IMR-90 (cell line): ENCODE measurements around the gene TMEM97. TPM values are rescaled to one million over a fixed set of nuclear protein-coding genes. Genes with fewer than 3 reads are reported as not detected.

Experiments
- ATAC-seq: fragments of 200-7000 bp; cut with Tn5 transposase; 2 replicates; pipeline ENCODE4 v1.9.1; 2020; ENCODE audit warnings: low read depth, mild to moderate bottlenecking, moderate library complexity
- BruUV-seq: library from RNA; stranded (reverse); fragments of 400-500 nt; replicated peaks from 2 replicates; lab custom pipeline; 2021; lab: Mats Ljungman, UMichigan
- CTCF ChIA-PET: fragments of 300-600 bp; formaldehyde crosslinking; extraction: SDS; loops from one replicate; lab custom pipeline; 2021; ENCODE audit warnings: antibody characterized with exemption; lab: Yijun Ruan, JAX
- POLR2A ChIA-PET: fragments of 300-600 bp; sonication (Branson Sonifier 250); formaldehyde crosslinking; loops from one replicate; lab custom pipeline; 2022; ENCODE audit warnings: antibody characterized with exemption; ENCODE audit not compliant: unreplicated experiment; lab: Charles Lee
- DNase-seq: peaks from one replicate; pipeline ENCODE4 v3.0.0; 2013
- H2AFZ ChIP-seq: replicated peaks from 2 replicates; pipeline ENCODE3; 2013; ENCODE audit warnings: low read length, mild to moderate bottlenecking; ENCODE audit not compliant: poor library complexity
- H2AK5ac ChIP-seq: 2 replicates; pipeline ENCODE4 v1.6.1; 2013; ENCODE audit warnings: low read depth, low read length, inconsistent platforms
- H2AK9ac ChIP-seq: replicated peaks from 2 replicates; pipeline ENCODE3; 2013; ENCODE audit warnings: mild to moderate bottlenecking, low read depth, low read length, moderate library complexity; ENCODE audit not compliant: poor library complexity
- H2BK120ac ChIP-seq: 2 replicates; pipeline ENCODE4 v1.6.1; 2013; ENCODE audit warnings: low read depth, low read length, inconsistent platforms
- H2BK15ac ChIP-seq: 3 replicates; pipeline ENCODE4 v1.6.1; 2013; ENCODE audit warnings: low read depth, low read length, inconsistent platforms
- H2BK20ac ChIP-seq: 2 replicates; pipeline ENCODE4 v1.6.1; 2013; ENCODE audit warnings: low read depth, mild to moderate bottlenecking, inconsistent platforms, low read length, moderate library complexity
- H2BK5ac ChIP-seq: 2 replicates; pipeline ENCODE4 v1.6.1; 2013; ENCODE audit warnings: mild to moderate bottlenecking, low read depth, low read length, inconsistent platforms; ENCODE audit not compliant: poor library complexity, severe bottlenecking
- H3K14ac ChIP-seq: replicated peaks from 2 replicates; pipeline ENCODE4 v1.6.1; 2013; ENCODE audit warnings: low read depth, low read length, inconsistent platforms
- H3K18ac ChIP-seq: 2 replicates; pipeline ENCODE4 v1.6.1; 2013; ENCODE audit warnings: low read depth, low read length, control low read depth
- H3K23ac ChIP-seq: 2 replicates; pipeline ENCODE4 v1.6.1; 2013; ENCODE audit warnings: low read depth, low read length, inconsistent platforms
- H3K27ac ChIP-seq: 2 replicates; pipeline ENCODE4 v1.5.1; 2013; ENCODE audit warnings: mild to moderate bottlenecking, control low read depth, low read length; ENCODE audit not compliant: insufficient read depth
- H3K27me3 ChIP-seq: 2 replicates; pipeline ENCODE4 v1.6.1; 2013; ENCODE audit warnings: low read length; ENCODE audit not compliant: control insufficient read depth, insufficient read depth
- H3K36me3 ChIP-seq: 2 replicates; pipeline ENCODE4 v1.6.1; 2013; ENCODE audit warnings: low read length, mixed read lengths; ENCODE audit not compliant: control insufficient read depth, insufficient read depth
- H3K4ac ChIP-seq: 2 replicates; pipeline ENCODE4 v1.6.1; 2013; ENCODE audit warnings: low read depth, low read length, inconsistent platforms
- H3K4me1 ChIP-seq: 2 replicates; pipeline ENCODE4 v1.6.1; 2013; ENCODE audit warnings: low read length, mixed read lengths; ENCODE audit not compliant: control insufficient read depth, insufficient read depth
- H3K4me2 ChIP-seq: 2 replicates; pipeline ENCODE4 v1.6.1; 2013; ENCODE audit warnings: low read depth, mild to moderate bottlenecking, control low read depth, low read length, moderate library complexity
- H3K4me3 ChIP-seq: 2 replicates; pipeline ENCODE4 v1.5.1; 2013; ENCODE audit warnings: low read depth, mild to moderate bottlenecking, control low read depth, low read length, moderate library complexity; ENCODE audit not compliant: insufficient read depth
- H3K56ac ChIP-seq: 2 replicates; pipeline ENCODE4 v1.6.1; 2013; ENCODE audit warnings: low read length, inconsistent platforms; ENCODE audit not compliant: insufficient read depth; ENCODE audit errors: extremely low read depth
- H3K79me1 ChIP-seq, 2 experiments: 2 replicates each; pipeline ENCODE4 v1.6.1; 2013; ENCODE audit warnings: low read length in 2 of 2, inconsistent platforms in 1 of 2, low read depth in 1 of 2
- H3K9ac ChIP-seq: 2 replicates; pipeline ENCODE4 v1.6.1; 2013; ENCODE audit warnings: low read depth, low read length, control low read depth
- H3K9me1 ChIP-seq: 2 replicates; pipeline ENCODE4 v1.6.1; 2013; ENCODE audit warnings: low read length, inconsistent platforms; ENCODE audit not compliant: insufficient read depth
- H3K9me3 ChIP-seq: 2 replicates; pipeline ENCODE4 v1.6.1; 2013; ENCODE audit warnings: low read length; ENCODE audit not compliant: control insufficient read depth, insufficient read depth
- H4K20me1 ChIP-seq: 2 replicates; pipeline ENCODE4 v1.6.1; 2013; ENCODE audit warnings: low read length, inconsistent platforms; ENCODE audit not compliant: insufficient read depth
- H4K5ac ChIP-seq: 2 replicates; pipeline ENCODE4 v1.6.1; 2013; ENCODE audit warnings: mild to moderate bottlenecking, low read depth, low read length, control low read depth
- H4K8ac ChIP-seq, 2 experiments: 2 replicates each; pipeline ENCODE4 v1.6.1; 2013; ENCODE audit warnings: low read depth in 2 of 2, low read length in 2 of 2, control low read depth in 1 of 2, inconsistent platforms in 1 of 2
- H4K91ac ChIP-seq: 2 replicates; pipeline ENCODE4 v1.6.1; 2013; ENCODE audit warnings: low read depth, low read length, inconsistent platforms; ENCODE audit not compliant: insufficient read depth
- BHLHE40 ChIP-seq: fragments of 150-350 bp; IDR thresholded peaks from 2 replicates; pipeline ENCODE4 v1.6.1; 2016; ENCODE audit warnings: mild to moderate bottlenecking, low read depth, low read length
- CEBPB ChIP-seq: IDR thresholded peaks from 2 replicates; pipeline ENCODE4 v1.6.1; 2012; ENCODE audit warnings: low read depth, low read length, improper control_type of control experiment
- CHD1 ChIP-seq: IDR thresholded peaks from 2 replicates; pipeline ENCODE4 v1.6.1; 2012; ENCODE audit warnings: low read depth, low read length, improper control_type of control experiment
- CTCF ChIP-seq: conservative IDR thresholded peaks from 2 replicates; pipeline ENCODE4 v1.5.1; 2012; ENCODE audit warnings: mild to moderate bottlenecking, low read depth, low read length, improper control_type of control experiment
- ELK1 ChIP-seq: fragments of 150-350 bp; IDR thresholded peaks from 2 replicates; pipeline ENCODE4 v1.6.1; 2016; ENCODE audit warnings: low read depth, mild to moderate bottlenecking, low read length, moderate library complexity, borderline replicate concordance
- FOS ChIP-seq: fragments of 150-350 bp; IDR thresholded peaks from 2 replicates; pipeline ENCODE4 v1.6.1; 2016; ENCODE audit warnings: low read depth, low read length
- MAFK ChIP-seq: IDR thresholded peaks from 2 replicates; pipeline ENCODE4 v1.6.1; 2012; ENCODE audit warnings: low read depth, low read length, improper control_type of control experiment
- MAZ ChIP-seq: IDR thresholded peaks from 2 replicates; pipeline ENCODE4 v1.6.1; 2012; ENCODE audit warnings: low read depth, mild to moderate bottlenecking, low read length, improper control_type of control experiment, moderate library complexity, borderline replicate concordance
- MXI1 ChIP-seq: IDR thresholded peaks from 2 replicates; pipeline ENCODE4 v1.6.1; 2012; ENCODE audit warnings: low read depth, mild to moderate bottlenecking, low read length, moderate library complexity, borderline replicate concordance
- NFE2L2 ChIP-seq: fragments of 150-350 bp; IDR thresholded peaks from 2 replicates; pipeline ENCODE4 v1.6.1; 2016; ENCODE audit warnings: low read depth, mild to moderate bottlenecking, low read length
- POLR2A ChIP-seq: IDR thresholded peaks from 2 replicates; pipeline ENCODE4 v1.6.1; 2012; ENCODE audit warnings: mild to moderate bottlenecking, low read depth, low read length
- RAD21 ChIP-seq: IDR thresholded peaks from 2 replicates; pipeline ENCODE4 v1.6.1; 2012; ENCODE audit warnings: low read length, improper control_type of control experiment
- RCOR1 ChIP-seq: IDR thresholded peaks from 2 replicates; pipeline ENCODE4 v1.6.1; 2012; ENCODE audit warnings: mild to moderate bottlenecking, low read length, improper control_type of control experiment; ENCODE audit not compliant: insufficient replicate concordance
- RFX5 ChIP-seq: IDR thresholded peaks from 2 replicates; pipeline ENCODE4 v1.8.0; 2012; ENCODE audit warnings: low read depth, mild to moderate bottlenecking, low read length, moderate library complexity
- SMC3 ChIP-seq: fragments of 150-350 bp; IDR thresholded peaks from 2 replicates; pipeline ENCODE4 v1.6.1; 2016; ENCODE audit warnings: low read depth, mild to moderate bottlenecking, antibody characterized with exemption, low read length, moderate library complexity
- WGBS, 2 experiments: methylation state at CpG; one replicate each; pipeline versions ENCODE4 v1.1.5 to v1.1.7; 2013; ENCODE audit warnings: missing lambda C conversion rate in 2 of 2; ENCODE audit not compliant: insufficient read length in 1 of 2; ENCODE audit errors: extremely low coverage in 2 of 2; 5-methylcytosine and 5-hydroxymethylcytosine counted together
- dilution Hi-C: fragments of 300-500 bp; cut with HindIII; formaldehyde crosslinking; loops from one replicate; pipeline ENCODE4 v1.14.3; 2018; ENCODE audit warnings: low sequenced_read_pairs; ENCODE audit not compliant: unreplicated experiment
- in situ Hi-C: fragments of 300-500 bp; cut with MboI; formaldehyde crosslinking; loops from 3 replicates; pipeline ENCODE4 v1.14.3; 2019; ENCODE audit warnings: low sequenced_read_pairs, inconsistent platforms, mixed read lengths
- intact Hi-C: fragments of 100-400 bp; cut with micrococcal nuclease; formaldehyde crosslinking; loops from 2 replicates; pipeline ENCODE4 v1.10.0; 2022
- polyA plus RNA-seq, 3 experiments: library from polyadenylated mRNA; depleted of rRNA; stranded (reverse); fragments of >200 nt; gene quantifications; 2 replicates each; pipeline ENCODE4 v1.2.3, GENCODE V29; 2012; ENCODE audit warnings: low replicate concordance in 1 of 3
- total RNA-seq: library from RNA; depleted of rRNA; stranded (reverse); fragments of >200 nt; gene quantifications from 2 replicates; pipeline ENCODE4 v1.2.3, GENCODE V29; 2012

TMEM97 gene
- total and polyA plus RNA-seq, 2 of the 4 experiments (the other 2 are of a cell fraction): 12.3 to 21.3 TPM

GRCh38 chr17:28334666-28335200 is 15.7 kb downstream of the TMEM97 start:
- H3K4me2 ChIP-seq: peak overlapping the region; percentile 92
- H3K4me1 ChIP-seq: peaks cover 13% of the 10 kb centered on the region
- H2BK120ac ChIP-seq: peak overlapping the region; percentile 7; the same call in 1 of the 2 replicates
- intact Hi-C loops: loop anchor here (5.0 to 10.0 kb wide), 4 partner anchors 82 to 442 kb away; partner anchors contain the start of genes LYRM9 and NLK
- H2BK15ac ChIP-seq: no peak overlapping the region
- peak overlapping the region; percentile 82 for H3K9ac ChIP-seq
- H2BK5ac ChIP-seq: peak overlapping the region; percentile 60
- peaks cover 22% of the 10 kb centered on the region for H3K36me3 ChIP-seq
- H3K9me3 ChIP-seq: no peaks in the 10 kb centered on the region
- peak overlapping the region; percentile 59 for H3K4me3 ChIP-seq
- H3K56ac ChIP-seq: no peak overlapping the region
- peaks cover 36 to 85% of the 10 kb centered on the region in 2 experiments for H3K79me1 ChIP-seq
- dilution Hi-C loops: no loop called here
- H4K8ac ChIP-seq: peak overlapping the region; percentile 9 to 62; a peak in 3 of 4 replicates
- peak overlapping the region; percentile 18 for H4K5ac ChIP-seq
- DNase-seq: peak; percentile 63
- WGBS, 2 experiments: 11% methylated on average over 14 of the region's 18 CpGs; no CpG with 5 or more reads in 1 of the 2 experiments
- peaks cover 16% of the 10 kb centered on the region for H3K9me1 ChIP-seq
- ChIA-PET CTCF (interaction anchor here (1.1 to 1.4 kb wide), 3 partner anchors 15 to 75 kb away, joined by 3 to 6 read pairs (median 3); no protein-coding TSS in a partner anchor), POLR2A (interaction anchor here (0.6 to 1.8 kb wide), 3 partner anchors 12 to 143 kb away, joined by 3 to 8 read pairs (median 6); no protein-coding TSS in a partner anchor)
- no TSS peak for BruUV-seq
- H3K4ac ChIP-seq: peak overlapping the region; percentile 44
- H3K18ac ChIP-seq: no peak overlapping the region
- H3K23ac ChIP-seq: peak overlapping the region; percentile 74
- peak overlapping the region; percentile 92 for H2AK9ac ChIP-seq
- no peak overlapping the region for H2BK20ac ChIP-seq
- no peaks in the 10 kb centered on the region for H3K27me3 ChIP-seq
- H4K20me1 ChIP-seq: peaks cover 46% of the 10 kb centered on the region; the same call in 1 of the 2 replicates
- H3K14ac ChIP-seq: peak overlapping the region; percentile 90
- in situ Hi-C loops: loop anchor here (25.0 kb wide), 1 partner anchor 797 kb away; no protein-coding TSS in a partner anchor
- peak overlapping the region; percentile 60 for H3K27ac ChIP-seq
- peak overlapping the region; percentile 87 for H2AK5ac ChIP-seq
- peak overlapping the region; percentile 57 for H4K91ac ChIP-seq
- no peak for ATAC-seq
- peak overlapping the region; percentile 90 for H2AFZ ChIP-seq
- TF ChIP-seq CEBPB: no peak
- TF ChIP-seq NFE2L2: no peak
- TF ChIP-seq MAZ: no peak
- no peak for TF ChIP-seq CHD1
- no peak for TF ChIP-seq MAFK
- no peak for TF ChIP-seq POLR2A
- no peak for TF ChIP-seq RAD21
- TF ChIP-seq FOS: no peak
- no peak for TF ChIP-seq RCOR1
- TF ChIP-seq MXI1: no peak; the same call in 1 of the 2 replicates
- no peak for TF ChIP-seq RFX5
- no peak for TF ChIP-seq ELK1
- no peak for TF ChIP-seq CTCF
- TF ChIP-seq SMC3: no peak
- no peak for TF ChIP-seq BHLHE40
